ENCODE data around the gene ZBP1. TPM values are rescaled to one million over a fixed set of nuclear protein-coding genes. Genes with fewer than 3 reads are reported as not detected.

ZBP1 gene
- total and polyA plus RNA-seq, 10 of the 15 experiments (the other 5 are each of a cell fraction or from before 2014, with no cell fraction given) = 0.93 to 10.6 (median 4.8) TPM

- Histone ChIP-seq H2AFZ (ENCODE audit: control insufficient read depth, low read depth, low read length) (no peak overlapping the region), H3K4me2 (ENCODE audit: control insufficient read depth, insufficient read depth) (no peak overlapping the region), H4K20me1 (ENCODE audit: control insufficient read depth, insufficient read depth) (no peaks in the 10 kb centered on the region; the same call in 1 of the 2 replicates), H3K4me3 (no peak overlapping the region), H3K27ac (ENCODE audit: control insufficient read depth, insufficient read depth) (no peak overlapping the region), H3K4me1 (ENCODE audit: control insufficient read depth, insufficient read depth, low read length) (no peaks in the 10 kb centered on the region), H3K9me3 (replicated peaks; ENCODE audit: control insufficient read depth, insufficient read depth, low read length) (no peaks in the 10 kb centered on the region), H3K79me2 (ENCODE audit: control insufficient read depth, insufficient read depth, low read length) (no peaks in the 10 kb centered on the region), H3K9ac (ENCODE audit: control insufficient read depth, insufficient read depth, low read length) (no peak overlapping the region), H3K27me3 (replicated peaks in 1 of 2; ENCODE audit: control insufficient read depth in 2 of 2, insufficient read depth in 2 of 2, low read length in 1 of 2) (no peaks in the 10 kb centered on the region), H3K36me3 (ENCODE audit: control insufficient read depth in 2 of 2, insufficient read depth in 2 of 2, low read length in 1 of 2) (no peaks in the 10 kb centered on the region)
- DNase-seq (ENCODE audit: low read depth, low spot score) (no peak), FAIRE-seq (no peak), ATAC-seq (no peak)
- 65% methylated on average over 45 of the region's 50 CpGs for WGBS (ENCODE audit: insufficient coverage, insufficient replicate concordance, low lambda C conversion rate, missing lambda C conversion rate)
- intact Hi-C loops (cut with micrococcal nuclease; ENCODE audit: unreplicated experiment) (no loop called here), in situ Hi-C loops (cut with MboI) (no loop called here)
- ChIA-PET POLR2A (interaction anchor here (0.6 kb wide), 1 partner anchor 247 kb away, joined by 6 read pairs; no protein-coding TSS in a partner anchor), RAD21 (ENCODE audit: unreplicated experiment) (no interaction called here), SMC1A (ENCODE audit: uncharacterized antibody, unreplicated experiment) (interaction anchor here (0.6 to 0.7 kb wide), 2 partner anchors 20 to 147 kb away, joined by 5 read pairs; no protein-coding TSS in a partner anchor), CTCF (interaction anchor here (3.1 kb wide), 1 partner anchor 56 kb away, joined by 22 read pairs; no protein-coding TSS in a partner anchor)
- TF ChIP-seq MXI1 (IDR thresholded peaks at IDR 0.05; ENCODE audit: low read depth, low read length) (no peak), FOXM1 (IDR thresholded peaks at IDR 0.05; ENCODE audit: low read depth, low read length) (no peak), CHD4 (IDR thresholded peaks at IDR 0.05) (no peak), ZZZ3 (IDR thresholded peaks at IDR 0.05; ENCODE audit: control insufficient read depth, insufficient read length, low read depth) (no peak), IRF4 (IDR thresholded peaks at IDR 0.05; ENCODE audit: low read depth, low read length) (no peak), RELA (IDR thresholded peaks at IDR 0.05; ENCODE audit: borderline replicate concordance, partially characterized antibody) (no peak), ATF7 (IDR thresholded peaks at IDR 0.05; ENCODE audit: low read depth) (no peak), GATAD2B (conservative IDR thresholded peaks at IDR 0.05; ENCODE audit: low read depth) (no peak), ELK1 (IDR thresholded peaks at IDR 0.05; ENCODE audit: low read depth, low read length) (no peak), IRF5 (IDR thresholded peaks at IDR 0.05; ENCODE audit: borderline replicate concordance) (no peak), TAF1 (IDR thresholded peaks at IDR 0.05; ENCODE audit: borderline replicate concordance, low read depth, low read length) (no peak), TCF7 (IDR thresholded peaks at IDR 0.05; ENCODE audit: borderline replicate concordance) (no peak)
- no TSS peak for BruUV-seq (replicated peaks)
Observed at GRCh38 chr20:57651881-57652605, 31.8 kb upstream of the ZBP1 start.
